A673 (cell line): ENCODE results near the gene ZFP36L2. TPM values are rescaled to one million over a fixed set of nuclear protein-coding genes. Genes with fewer than 3 reads are reported as not detected.

Source experiments
- BruUV-seq: library from RNA; stranded (reverse); fragments of 400-500 nt; replicated peaks from 2 replicates; lab custom pipeline; 2021; lab: Mats Ljungman, UMichigan
- CTCF ChIA-PET: fragments of 300-600 bp; sonication (Branson Sonifier 250); formaldehyde crosslinking; loops from one replicate; lab custom pipeline; 2022; ENCODE audit warnings: antibody characterized with exemption; lab: Charles Lee
- POLR2A ChIA-PET: fragments of 300-600 bp; sonication (Branson Sonifier 250); formaldehyde crosslinking; loops from one replicate; lab custom pipeline; 2022; ENCODE audit warnings: antibody characterized with exemption; ENCODE audit not compliant: low non-redundant PET; lab: Charles Lee
- DNase-seq: peaks from one replicate; pipeline ENCODE4 v3.0.0-alpha.2; 2015; ENCODE audit warnings: low spot score
- H3K27ac ChIP-seq: fragments of 200-600 bp; sonication (generic); 2 replicates; pipeline ENCODE4 v1.5.1; 2016; ENCODE audit warnings: mixed run types, low read depth, mild to moderate bottlenecking, mixed read lengths, antibody characterized with exemption, low read length; ENCODE audit not compliant: poor library complexity, severe bottlenecking
- H3K27me3 ChIP-seq: fragments of 200-600 bp; sonication (generic); replicated peaks from 2 replicates; pipeline ENCODE4 v1.6.1; 2017; ENCODE audit warnings: mixed run types, low read depth, mild to moderate bottlenecking, mixed read lengths, antibody characterized with exemption, low read length; ENCODE audit not compliant: insufficient read depth, poor library complexity
- H3K36me3 ChIP-seq: fragments of 200-600 bp; sonication (generic); 2 replicates; pipeline ENCODE4 v1.6.1; 2016; ENCODE audit warnings: mixed run types, mild to moderate bottlenecking, mixed read lengths, antibody characterized with exemption, low read length; ENCODE audit not compliant: insufficient read depth, poor library complexity, severe bottlenecking
- H3K4me1 ChIP-seq: fragments of 200-600 bp; sonication (generic); 2 replicates; pipeline ENCODE4 v1.6.1; 2017; ENCODE audit warnings: mixed run types, mild to moderate bottlenecking, mixed read lengths, antibody characterized with exemption, low read length; ENCODE audit not compliant: insufficient read depth, poor library complexity, severe bottlenecking
- H3K4me3 ChIP-seq: fragments of 200-600 bp; sonication (generic); 2 replicates; pipeline ENCODE4 v1.5.1; 2016; ENCODE audit warnings: low read depth, mixed run types, mild to moderate bottlenecking, mixed read lengths, low read length; ENCODE audit not compliant: poor library complexity, severe bottlenecking
- H3K9me3 ChIP-seq: fragments of 200-600 bp; sonication (generic); 2 replicates; pipeline ENCODE4 v1.6.1; 2016; ENCODE audit warnings: mixed run types, low read depth, mild to moderate bottlenecking, mixed read lengths, antibody characterized with exemption, low read length; ENCODE audit not compliant: poor library complexity, severe bottlenecking
- EZH2 ChIP-seq: fragments of 200-600 bp; sonication (generic); IDR thresholded peaks from 2 replicates; pipeline ENCODE4 v1.6.1; 2017; ENCODE audit warnings: borderline replicate concordance, low read depth, mild to moderate bottlenecking, mixed read lengths, antibody characterized with exemption, low read length; ENCODE audit not compliant: poor library complexity, severe bottlenecking
- intact Hi-C: fragments of 100-400 bp; cut with micrococcal nuclease; formaldehyde crosslinking; loops from one replicate; pipeline ENCODE4 v1.10.0; 2022; ENCODE audit not compliant: unreplicated experiment
- total RNA-seq: library from RNA; stranded (reverse); gene quantifications from 2 replicates; pipeline ENCODE4 v1.2.3, GENCODE V29; 2021
- TF ChIP-seq, protein P1 (sequence below): fragments of 300-800, 200-600 bp; sonication (generic); conservative IDR thresholded peaks from 2 replicates; pipeline ENCODE4 v1.5.1; 2017; ENCODE audit warnings: low read depth, mild to moderate bottlenecking, antibody characterized with exemption, low read length, moderate library complexity, mixed read lengths

ZFP36L2 gene
- total RNA-seq, 1 experiment from 2014 or later: 23.4 TPM

DNA sequence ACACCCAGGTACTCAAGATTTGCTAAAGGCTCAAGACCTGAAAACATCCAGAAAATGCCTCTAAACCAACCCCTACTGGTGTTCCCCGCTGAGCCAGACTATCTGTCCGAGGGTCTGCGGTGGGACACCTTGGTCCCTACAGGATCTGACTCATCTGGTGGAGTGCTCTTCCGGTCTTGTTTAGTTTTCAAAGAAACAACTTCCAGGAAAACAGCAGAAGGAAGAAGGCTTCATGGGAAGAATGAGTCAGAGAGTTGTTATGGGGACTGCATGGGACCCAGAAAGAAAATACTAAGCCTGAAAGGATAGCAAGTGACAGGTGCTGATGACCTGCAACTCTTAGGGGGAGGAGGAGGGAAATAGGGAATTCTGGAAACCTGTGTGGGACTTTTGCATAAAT is 41.3 kb downstream of the ZFP36L2 start:
- ChIA-PET POLR2A (no interaction called here), CTCF (no interaction called here)
- Histone ChIP-seq H3K9me3 (no peaks in the 10 kb centered on the region), H3K4me1 (no peaks in the 10 kb centered on the region), H3K27ac (no peak overlapping the region), H3K4me3 (no peak overlapping the region), H3K27me3 (no peaks in the 10 kb centered on the region), H3K36me3 (no peaks in the 10 kb centered on the region)
- intact Hi-C loops: no loop called here
- BruUV-seq: no TSS peak
- no peak for DNase-seq
- TF ChIP-seq EZH2: no peak
- TF ChIP-seq, protein P1, sequence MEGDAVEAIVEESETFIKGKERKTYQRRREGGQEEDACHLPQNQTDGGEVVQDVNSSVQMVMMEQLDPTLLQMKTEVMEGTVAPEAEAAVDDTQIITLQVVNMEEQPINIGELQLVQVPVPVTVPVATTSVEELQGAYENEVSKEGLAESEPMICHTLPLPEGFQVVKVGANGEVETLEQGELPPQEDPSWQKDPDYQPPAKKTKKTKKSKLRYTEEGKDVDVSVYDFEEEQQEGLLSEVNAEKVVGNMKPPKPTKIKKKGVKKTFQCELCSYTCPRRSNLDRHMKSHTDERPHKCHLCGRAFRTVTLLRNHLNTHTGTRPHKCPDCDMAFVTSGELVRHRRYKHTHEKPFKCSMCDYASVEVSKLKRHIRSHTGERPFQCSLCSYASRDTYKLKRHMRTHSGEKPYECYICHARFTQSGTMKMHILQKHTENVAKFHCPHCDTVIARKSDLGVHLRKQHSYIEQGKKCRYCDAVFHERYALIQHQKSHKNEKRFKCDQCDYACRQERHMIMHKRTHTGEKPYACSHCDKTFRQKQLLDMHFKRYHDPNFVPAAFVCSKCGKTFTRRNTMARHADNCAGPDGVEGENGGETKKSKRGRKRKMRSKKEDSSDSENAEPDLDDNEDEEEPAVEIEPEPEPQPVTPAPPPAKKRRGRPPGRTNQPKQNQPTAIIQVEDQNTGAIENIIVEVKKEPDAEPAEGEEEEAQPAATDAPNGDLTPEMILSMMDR: no peak

DNA sequence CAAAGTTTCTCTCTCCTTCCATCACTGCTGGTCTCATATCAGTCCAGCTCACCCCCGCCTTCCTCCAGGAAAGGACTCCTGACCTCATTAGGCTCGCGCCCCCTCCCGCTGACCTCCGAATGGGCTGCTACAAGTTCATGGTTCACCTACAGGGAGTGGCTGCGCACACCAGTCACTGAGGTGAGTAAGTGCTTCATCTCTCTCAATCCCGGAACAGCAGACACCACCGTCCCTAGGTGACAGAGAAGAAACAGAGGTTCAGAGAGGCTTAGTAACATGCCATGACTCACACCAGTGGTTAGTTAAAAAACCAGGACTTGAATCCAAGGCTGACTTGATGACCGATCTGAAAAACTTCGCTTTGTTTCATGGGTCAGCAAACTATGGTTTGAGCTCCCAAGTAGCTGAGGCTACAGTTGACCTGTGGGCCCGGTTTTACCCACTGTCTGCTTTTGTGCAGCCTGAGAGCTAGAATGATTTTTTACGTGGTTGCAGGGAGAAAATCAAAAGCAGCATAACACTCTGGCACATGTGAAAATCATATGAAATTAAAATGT is 42.0 kb downstream of the ZFP36L2 start:
- POLR2A ChIA-PET: no interaction called here
- no peaks in the 10 kb centered on the region for H3K36me3 ChIP-seq
- no peak overlapping the region for H3K4me3 ChIP-seq
- H3K27me3 ChIP-seq: no peaks in the 10 kb centered on the region
- H3K9me3 ChIP-seq: no peaks in the 10 kb centered on the region
- TF ChIP-seq, protein P1: no peak
- TF ChIP-seq EZH2: no peak
- H3K27ac ChIP-seq: no peak overlapping the region
- no TSS peak for BruUV-seq
- CTCF ChIA-PET: no interaction called here
- intact Hi-C loops: no loop called here
- no peak for DNase-seq
- no peaks in the 10 kb centered on the region for H3K4me1 ChIP-seq

DNA sequence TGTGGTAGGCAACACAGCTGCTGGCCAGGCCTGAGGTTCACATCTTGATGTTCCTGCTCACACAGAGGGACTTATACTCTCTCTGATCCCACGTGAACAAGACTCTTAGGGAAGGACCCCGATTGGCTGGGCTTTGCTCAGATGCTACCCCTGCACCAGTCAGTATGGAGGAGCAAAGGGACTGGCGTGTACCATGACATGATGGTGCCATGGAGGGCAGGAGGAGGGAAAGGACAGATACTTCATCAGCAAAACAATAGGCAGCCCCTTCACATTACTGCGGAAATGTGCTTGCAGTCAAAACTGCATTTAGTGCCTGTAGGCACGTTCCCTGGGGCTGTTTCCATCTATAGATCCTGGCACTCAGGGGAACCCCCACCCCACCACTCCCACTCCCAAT is 42.7 kb downstream of the ZFP36L2 start:
- no TSS peak for BruUV-seq
- POLR2A ChIA-PET: no interaction called here
- intact Hi-C loops: no loop called here

DNA sequence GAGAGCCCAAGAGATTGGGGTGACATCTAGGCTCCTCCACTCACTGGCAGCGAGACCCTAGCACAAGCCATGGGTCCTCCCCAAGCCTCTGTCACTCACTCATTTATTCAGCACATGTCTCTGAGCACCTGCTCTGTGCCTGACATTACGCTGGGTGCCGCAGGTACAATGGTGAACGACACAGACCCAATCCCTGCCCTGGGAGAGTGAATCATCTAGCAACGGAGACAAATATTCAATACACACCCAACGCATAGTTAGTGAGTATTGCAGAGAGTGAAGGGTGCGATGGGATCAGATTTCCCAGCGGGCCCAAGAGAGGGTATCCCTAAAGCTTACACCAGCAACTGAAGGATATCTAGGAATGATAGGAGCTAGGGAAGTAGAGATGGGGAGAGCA is 45.5 kb downstream of the ZFP36L2 start:
- ChIA-PET CTCF (no interaction called here), POLR2A (no interaction called here)
- Histone ChIP-seq H3K27me3 (no peaks in the 10 kb centered on the region), H3K9me3 (no peaks in the 10 kb centered on the region), H3K36me3 (no peaks in the 10 kb centered on the region), H3K4me1 (peaks cover 4% of the 10 kb centered on the region), H3K4me3 (no peak overlapping the region), H3K27ac (no peak overlapping the region)
- no TSS peak for BruUV-seq
- DNase-seq: no peak
- TF ChIP-seq EZH2: no peak
- TF ChIP-seq, protein P1: no peak
- intact Hi-C loops: no loop called here

More for the DNA sequence above, 42.7 kb downstream of the ZFP36L2 start:
- Histone ChIP-seq H3K4me3 (no peak overlapping the region), H3K27me3 (no peaks in the 10 kb centered on the region), H3K27ac (no peak overlapping the region), H3K36me3 (no peaks in the 10 kb centered on the region), H3K9me3 (no peaks in the 10 kb centered on the region), H3K4me1 (peaks cover under 1% of the 10 kb centered on the region)
- CTCF ChIA-PET: no interaction called here
- TF ChIP-seq EZH2: no peak
- DNase-seq: no peak
